ENCODE measurements around the gene THEM5.

THEM5 gene

DNA sequence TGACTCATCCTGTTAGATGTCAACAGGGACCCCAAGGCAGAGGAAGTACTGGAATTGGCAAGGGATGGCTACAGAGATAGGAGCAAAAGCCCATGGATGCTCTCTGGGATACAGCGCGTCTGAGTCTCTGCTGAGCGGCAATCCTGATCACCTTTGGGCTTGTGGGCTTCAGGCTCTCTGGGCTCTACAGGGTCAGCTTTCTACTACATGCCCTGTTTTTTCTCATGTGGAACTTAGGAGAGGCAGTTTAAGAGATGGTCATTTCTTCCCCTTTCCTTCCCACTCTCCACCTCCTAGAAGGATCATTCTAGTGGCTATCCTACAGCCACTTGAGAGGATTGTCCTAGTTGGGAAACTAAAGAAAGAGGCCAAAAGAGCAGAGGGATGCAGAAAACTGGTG is 49.6 kb downstream of the THEM5 start:
- TF ChIP-seq, protein P1, sequence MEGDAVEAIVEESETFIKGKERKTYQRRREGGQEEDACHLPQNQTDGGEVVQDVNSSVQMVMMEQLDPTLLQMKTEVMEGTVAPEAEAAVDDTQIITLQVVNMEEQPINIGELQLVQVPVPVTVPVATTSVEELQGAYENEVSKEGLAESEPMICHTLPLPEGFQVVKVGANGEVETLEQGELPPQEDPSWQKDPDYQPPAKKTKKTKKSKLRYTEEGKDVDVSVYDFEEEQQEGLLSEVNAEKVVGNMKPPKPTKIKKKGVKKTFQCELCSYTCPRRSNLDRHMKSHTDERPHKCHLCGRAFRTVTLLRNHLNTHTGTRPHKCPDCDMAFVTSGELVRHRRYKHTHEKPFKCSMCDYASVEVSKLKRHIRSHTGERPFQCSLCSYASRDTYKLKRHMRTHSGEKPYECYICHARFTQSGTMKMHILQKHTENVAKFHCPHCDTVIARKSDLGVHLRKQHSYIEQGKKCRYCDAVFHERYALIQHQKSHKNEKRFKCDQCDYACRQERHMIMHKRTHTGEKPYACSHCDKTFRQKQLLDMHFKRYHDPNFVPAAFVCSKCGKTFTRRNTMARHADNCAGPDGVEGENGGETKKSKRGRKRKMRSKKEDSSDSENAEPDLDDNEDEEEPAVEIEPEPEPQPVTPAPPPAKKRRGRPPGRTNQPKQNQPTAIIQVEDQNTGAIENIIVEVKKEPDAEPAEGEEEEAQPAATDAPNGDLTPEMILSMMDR (IDR thresholded peaks at IDR 0.05; ENCODE audit: low read depth, low read length), result no peak
- no peak overlapping the region for H3K4me3 ChIP-seq (ENCODE audit: low read depth, low read length)
- in situ Hi-C loops (cut with HindIII; ENCODE audit: low sequenced_read_pairs), result no loop called here

DNA sequence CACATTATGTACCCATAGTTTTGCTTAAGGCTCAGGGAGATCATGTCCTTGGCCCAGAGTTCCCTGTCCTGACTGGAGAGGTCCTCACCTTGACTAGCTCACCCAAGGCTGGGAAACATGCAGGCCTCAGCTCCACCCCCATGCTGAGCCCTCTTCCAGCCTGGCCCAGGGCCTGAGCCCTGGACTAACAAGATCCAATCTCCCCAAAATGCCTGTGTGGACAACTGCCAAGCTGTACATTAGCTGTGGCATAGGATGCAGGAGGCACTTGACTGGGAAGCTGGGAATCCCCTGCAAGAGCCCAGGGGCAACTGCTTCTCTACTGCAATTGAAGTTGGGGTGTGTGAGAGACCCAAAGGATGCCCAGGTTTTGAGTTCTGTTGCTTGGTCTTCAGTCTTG is 50.3 kb downstream of the THEM5 start:
- TF ChIP-seq, protein P1 (IDR thresholded peaks at IDR 0.05; ENCODE audit: low read depth, low read length), result no peak
- H3K4me3 ChIP-seq (ENCODE audit: low read depth, low read length), result no peak overlapping the region
- no peak for DNase-seq (ENCODE audit: low read depth, low spot score)
- in situ Hi-C loops (cut with HindIII; ENCODE audit: low sequenced_read_pairs), result no loop called here

More for the DNA sequence above, 49.6 kb downstream of the THEM5 start:
- DNase-seq (ENCODE audit: low read depth, low spot score), result no peak

DNA sequence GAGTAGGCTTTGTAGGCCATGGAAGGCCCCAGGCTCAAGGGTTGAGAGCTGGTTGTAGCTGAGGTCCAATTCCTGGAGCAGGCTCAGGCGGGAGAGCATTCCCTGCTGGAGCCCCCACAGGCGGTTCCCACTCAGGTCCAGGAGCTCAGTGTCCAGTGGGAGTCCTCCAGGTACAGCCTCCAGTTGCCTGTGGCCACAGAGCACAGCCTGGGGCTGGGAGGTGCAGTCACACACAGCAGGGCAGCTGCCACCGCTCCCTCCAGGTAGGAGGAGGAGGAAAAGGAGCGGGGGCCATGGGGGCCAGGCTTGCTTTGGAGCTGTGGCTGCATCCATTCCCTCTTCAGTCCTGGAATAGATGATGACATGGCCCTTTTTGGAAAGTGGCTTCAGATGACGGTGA is 51.1 kb downstream of the THEM5 start:
- H3K4me3 ChIP-seq (ENCODE audit: low read depth, low read length), result no peak overlapping the region
- no peak for DNase-seq (ENCODE audit: low read depth, low spot score)
- TF ChIP-seq, protein P1 (IDR thresholded peaks at IDR 0.05; ENCODE audit: low read depth, low read length), result no peak
- in situ Hi-C loops (cut with HindIII; ENCODE audit: low sequenced_read_pairs), result no loop called here

DNA sequence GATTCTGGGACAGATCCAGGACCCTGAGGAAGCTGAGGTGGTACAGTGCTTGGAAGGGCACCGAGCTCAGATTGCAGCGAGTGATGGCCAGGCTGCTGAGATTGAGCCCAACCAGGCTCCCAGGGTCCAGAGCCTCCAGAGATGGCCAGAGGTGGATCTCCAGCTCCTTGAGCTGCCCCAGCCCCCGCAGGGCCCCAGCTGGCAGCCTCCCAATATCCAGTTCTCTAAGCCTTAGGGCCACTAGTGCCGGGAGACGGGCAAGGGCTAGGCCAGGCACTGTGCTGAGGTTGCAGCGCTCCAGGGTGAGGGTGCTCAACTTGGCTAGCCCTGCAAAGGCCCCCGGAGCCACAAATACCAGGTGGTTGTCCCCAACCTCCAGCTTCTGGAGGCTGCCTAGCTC is 51.7 kb downstream of the THEM5 start:
- no peak for DNase-seq (ENCODE audit: low read depth, low spot score)
- no peak overlapping the region for H3K4me3 ChIP-seq (ENCODE audit: low read depth, low read length)
- in situ Hi-C loops (cut with HindIII; ENCODE audit: low sequenced_read_pairs), result no loop called here
- TF ChIP-seq, protein P1 (IDR thresholded peaks at IDR 0.05; ENCODE audit: low read depth, low read length), result no peak

DNA sequence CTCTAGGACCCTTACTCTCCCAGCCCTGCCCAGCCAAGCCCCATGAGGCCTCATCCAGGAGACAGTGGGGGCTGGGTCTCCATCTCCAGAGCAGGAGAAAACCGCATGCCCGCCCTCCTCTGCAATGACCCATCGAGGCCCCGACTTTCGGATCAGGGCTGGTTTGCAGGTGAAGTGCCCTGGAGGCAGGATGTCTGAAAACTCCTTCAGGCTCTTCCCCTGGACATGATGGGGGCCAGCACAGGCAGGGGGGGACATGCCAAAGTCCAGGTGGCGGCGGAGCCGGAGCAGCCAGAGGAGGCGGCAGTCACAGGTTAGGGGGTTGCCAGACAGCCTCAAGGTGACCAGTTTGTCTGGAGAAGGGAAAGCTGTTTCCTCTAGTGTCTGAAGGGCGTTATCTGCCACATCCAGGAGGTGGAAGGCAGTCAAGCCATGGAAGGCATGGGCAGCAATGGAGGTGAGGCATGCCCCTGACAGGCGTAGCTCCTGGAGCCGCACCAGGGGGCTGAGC is 52.1 kb downstream of the THEM5 start:
- DNase-seq (ENCODE audit: low read depth, low spot score), result no peak
- in situ Hi-C loops (cut with HindIII; ENCODE audit: low sequenced_read_pairs), result no loop called here
- no peak overlapping the region for H3K4me3 ChIP-seq (ENCODE audit: low read depth, low read length)
- TF ChIP-seq, protein P1 (IDR thresholded peaks at IDR 0.05; ENCODE audit: low read depth, low read length), result no peak

DNA sequence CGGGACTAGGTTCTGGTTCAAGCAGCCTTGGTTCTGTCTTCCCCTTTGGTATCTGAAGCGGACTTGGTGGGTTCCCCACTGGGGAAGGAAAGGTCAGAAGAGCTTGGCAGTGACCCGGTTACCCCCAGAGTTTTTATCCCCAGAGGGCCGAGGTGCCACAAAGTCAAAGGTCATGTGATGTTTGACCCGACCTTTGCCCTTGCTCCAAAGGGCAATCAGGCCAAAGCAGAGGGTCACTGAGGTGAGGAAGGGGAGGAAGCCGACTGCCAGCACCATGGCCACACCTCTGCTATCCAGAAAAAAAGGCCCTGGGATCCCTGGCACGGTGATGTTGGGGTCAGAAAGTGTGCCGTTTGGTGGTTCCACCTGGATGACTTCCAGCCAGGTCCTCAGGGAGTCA is 52.7 kb downstream of the THEM5 start:
- in situ Hi-C loops (cut with HindIII; ENCODE audit: low sequenced_read_pairs), result no loop called here
- TF ChIP-seq, protein P1 (IDR thresholded peaks at IDR 0.05; ENCODE audit: low read depth, low read length), result no peak

More for the DNA sequence above, 52.7 kb downstream of the THEM5 start:
- no peak for DNase-seq (ENCODE audit: low read depth, low spot score)
- no peak overlapping the region for H3K4me3 ChIP-seq (ENCODE audit: low read depth, low read length)
